ENCODE results near the gene ABLIM3.

The ABLIM3 gene

DNA sequence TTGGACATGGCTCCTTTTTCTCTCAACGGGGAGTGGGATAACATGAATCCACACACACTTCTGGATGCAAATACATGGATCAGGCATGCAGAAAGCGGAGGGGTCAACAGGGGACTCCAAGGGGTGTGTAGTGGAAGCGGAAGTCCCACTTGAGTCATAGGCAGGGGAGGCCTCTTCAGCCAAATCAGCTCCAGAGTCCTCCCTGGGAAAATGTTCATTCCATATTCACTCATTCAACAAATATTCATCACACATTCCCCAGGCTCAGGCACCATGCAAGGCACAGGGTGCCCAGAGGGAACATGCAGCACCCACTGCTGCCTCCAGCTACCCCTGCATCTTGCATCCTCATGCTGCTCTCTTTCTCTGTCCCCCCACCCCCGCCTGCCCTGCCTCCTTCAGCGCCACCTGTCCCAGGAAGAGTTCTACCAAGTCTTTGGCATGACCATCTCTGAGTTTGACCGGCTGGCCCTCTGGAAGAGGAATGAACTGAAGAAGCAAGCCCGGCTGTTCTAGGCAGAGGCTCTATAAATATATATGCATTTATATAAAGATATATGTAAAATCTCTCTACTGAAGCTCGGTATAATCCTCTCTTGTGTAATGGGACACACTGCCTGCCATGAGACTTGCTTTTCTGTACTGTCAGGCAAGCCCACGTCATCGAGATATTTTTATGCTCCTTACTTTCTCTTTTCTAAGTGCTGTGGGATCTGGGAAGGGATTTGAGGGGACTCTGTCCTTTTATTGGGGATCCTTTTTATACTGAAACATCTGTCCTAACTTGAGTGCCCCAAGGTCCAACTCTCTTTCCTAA lies 116.8 kb downstream of the ABLIM3 start:
- no peak for DNase-seq (ENCODE audit: extremely low read depth, low read depth)
- TF ChIP-seq, protein P1, sequence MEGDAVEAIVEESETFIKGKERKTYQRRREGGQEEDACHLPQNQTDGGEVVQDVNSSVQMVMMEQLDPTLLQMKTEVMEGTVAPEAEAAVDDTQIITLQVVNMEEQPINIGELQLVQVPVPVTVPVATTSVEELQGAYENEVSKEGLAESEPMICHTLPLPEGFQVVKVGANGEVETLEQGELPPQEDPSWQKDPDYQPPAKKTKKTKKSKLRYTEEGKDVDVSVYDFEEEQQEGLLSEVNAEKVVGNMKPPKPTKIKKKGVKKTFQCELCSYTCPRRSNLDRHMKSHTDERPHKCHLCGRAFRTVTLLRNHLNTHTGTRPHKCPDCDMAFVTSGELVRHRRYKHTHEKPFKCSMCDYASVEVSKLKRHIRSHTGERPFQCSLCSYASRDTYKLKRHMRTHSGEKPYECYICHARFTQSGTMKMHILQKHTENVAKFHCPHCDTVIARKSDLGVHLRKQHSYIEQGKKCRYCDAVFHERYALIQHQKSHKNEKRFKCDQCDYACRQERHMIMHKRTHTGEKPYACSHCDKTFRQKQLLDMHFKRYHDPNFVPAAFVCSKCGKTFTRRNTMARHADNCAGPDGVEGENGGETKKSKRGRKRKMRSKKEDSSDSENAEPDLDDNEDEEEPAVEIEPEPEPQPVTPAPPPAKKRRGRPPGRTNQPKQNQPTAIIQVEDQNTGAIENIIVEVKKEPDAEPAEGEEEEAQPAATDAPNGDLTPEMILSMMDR (IDR thresholded peaks at IDR 0.05; ENCODE audit: low read depth, low read length) = no peak

DNA sequence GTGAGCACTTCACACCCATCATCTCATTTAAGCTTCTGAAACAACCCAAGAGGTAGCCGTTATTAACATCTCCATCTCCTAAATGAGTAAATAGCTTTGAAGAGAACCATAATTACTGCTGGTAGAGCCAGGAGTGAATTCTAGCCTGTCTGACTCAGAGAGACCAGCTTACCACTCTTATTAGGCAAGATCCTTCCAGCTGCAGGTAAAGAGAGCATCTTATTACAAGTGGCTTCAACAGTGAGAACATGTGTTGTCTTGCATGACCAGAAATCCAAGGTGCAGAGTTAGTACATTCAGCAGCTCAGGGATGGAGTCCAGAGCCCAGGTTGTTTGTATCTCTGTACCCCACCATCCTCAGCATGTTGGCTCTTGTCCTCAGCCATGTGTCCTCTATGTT lies 119.5 kb downstream of the ABLIM3 start:
- no peak for DNase-seq (ENCODE audit: extremely low read depth, low read depth)
- TF ChIP-seq, protein P1 (IDR thresholded peaks at IDR 0.05; ENCODE audit: low read depth, low read length) = no peak

DNA sequence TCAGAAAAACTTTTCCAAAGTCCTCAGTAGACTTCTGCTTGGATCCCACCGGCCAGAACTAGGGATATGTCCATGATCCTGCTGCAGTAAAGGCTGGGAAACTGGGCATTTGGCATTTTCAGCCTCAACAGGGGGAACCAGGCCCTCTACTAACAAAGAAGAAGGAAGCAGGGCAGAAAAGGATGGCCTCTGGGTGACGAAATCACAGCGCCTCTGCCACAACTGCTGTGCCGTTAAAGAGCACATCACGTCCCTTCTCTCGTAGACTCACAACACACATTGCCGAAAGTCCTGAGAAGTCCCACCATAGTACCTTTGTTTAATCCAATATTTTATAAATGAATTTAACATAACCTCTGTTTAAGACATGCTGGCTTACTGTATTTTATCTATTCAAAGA lies 120.0 kb downstream of the ABLIM3 start:
- DNase-seq (ENCODE audit: extremely low read depth, low read depth) = no peak
- TF ChIP-seq, protein P1 (IDR thresholded peaks at IDR 0.05; ENCODE audit: low read depth, low read length) = no peak

DNA sequence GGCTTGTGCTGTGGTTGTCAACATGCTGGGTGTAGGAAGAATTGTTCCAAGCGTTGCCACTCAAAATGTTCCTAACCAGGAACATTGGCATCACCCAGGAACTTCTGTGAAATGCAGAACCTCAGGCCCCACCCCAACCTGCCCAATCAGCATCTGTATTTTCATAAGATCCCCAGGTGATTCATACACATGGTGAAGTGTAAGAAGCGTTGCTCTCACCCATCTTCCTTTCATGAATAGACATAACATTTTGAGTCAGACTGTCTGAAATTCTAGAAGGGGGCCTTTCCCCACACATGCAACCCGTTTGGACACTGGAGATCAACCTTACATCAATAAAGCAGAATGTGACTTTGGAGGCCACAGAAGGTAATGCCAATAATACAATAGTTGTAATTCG lies 121.0 kb downstream of the ABLIM3 start:
- no peak for DNase-seq (ENCODE audit: extremely low read depth, low read depth)
- TF ChIP-seq, protein P1 (IDR thresholded peaks at IDR 0.05; ENCODE audit: low read depth, low read length) = no peak

DNA sequence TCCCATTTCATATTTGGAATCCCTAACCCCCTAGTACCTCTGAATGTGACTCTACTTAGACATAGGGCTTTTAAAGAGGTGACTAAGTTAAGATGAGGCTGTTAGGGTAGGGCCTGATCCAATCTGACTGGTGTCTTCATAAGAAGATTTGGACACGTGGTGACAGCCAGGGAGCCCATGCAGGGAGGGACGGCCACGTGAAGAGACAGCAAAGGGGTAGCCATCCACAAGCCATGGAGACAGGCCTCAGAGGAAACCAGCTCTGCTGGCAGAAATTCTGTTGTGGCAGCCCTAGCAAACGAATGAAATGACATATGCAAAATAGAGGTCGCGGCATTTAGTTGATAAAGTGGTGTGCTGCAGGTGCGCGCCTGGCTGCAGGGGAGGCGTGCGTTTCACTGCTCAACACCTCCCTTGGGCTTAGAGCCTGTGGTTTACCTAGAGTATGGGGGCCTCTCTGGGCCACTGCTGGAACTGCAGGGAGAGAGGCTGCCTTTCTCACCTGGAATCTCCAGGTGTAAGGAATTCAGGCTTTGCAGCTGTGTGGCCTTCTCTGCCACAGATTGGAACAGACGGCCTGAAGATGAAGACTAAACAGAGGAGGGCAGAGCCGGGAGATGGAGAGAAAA lies 123.3 kb downstream of the ABLIM3 start:
- no peak for DNase-seq (ENCODE audit: extremely low read depth, low read depth)
- TF ChIP-seq, protein P1 (IDR thresholded peaks at IDR 0.05; ENCODE audit: low read depth, low read length) = no peak; the same call in none of the 2 replicates

DNA sequence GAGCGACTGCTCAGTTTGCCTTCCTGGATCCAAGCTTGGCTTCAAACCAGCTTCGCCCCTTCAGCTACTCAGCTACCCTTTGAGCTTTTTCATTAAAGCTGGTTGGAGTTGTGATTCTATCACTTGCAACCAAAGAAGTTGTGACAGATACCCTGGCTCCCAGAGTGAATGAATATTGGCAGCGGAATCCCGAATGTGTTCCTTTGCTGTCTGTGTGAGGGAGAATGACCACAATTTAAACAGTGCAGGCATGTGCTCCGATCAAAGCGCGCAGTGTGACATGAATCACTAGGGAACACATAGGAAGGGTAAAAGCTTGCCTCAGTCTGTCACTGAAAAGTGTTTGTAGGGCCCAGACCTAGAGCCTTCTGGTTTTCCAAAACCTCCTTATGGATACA lies 123.8 kb downstream of the ABLIM3 start:
- no peak for DNase-seq (ENCODE audit: extremely low read depth, low read depth)
- TF ChIP-seq, protein P1 (IDR thresholded peaks at IDR 0.05; ENCODE audit: low read depth, low read length) = no peak

DNA sequence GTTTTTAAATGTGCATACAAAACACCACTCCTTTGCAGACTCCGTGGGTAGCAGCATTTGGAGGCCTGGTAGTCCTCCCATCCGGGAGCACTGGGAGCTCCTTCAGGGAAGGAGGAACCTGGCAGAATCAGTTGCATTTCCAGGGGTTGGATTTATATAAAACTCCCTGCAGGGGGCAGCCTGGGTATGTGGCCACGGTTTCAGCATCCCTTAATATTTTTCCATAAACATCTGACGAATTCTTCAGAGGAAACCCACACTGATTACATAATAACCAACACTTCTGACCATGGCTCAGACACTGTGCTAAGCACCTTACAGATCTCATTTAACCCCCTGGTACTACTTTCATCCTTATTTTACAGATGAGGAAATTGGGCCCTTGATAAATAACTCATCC lies 124.3 kb downstream of the ABLIM3 start:
- peak; percentile 15 for DNase-seq (ENCODE audit: extremely low read depth, low read depth)
- TF ChIP-seq, protein P1 (IDR thresholded peaks at IDR 0.05; ENCODE audit: low read depth, low read length) = peak; percentile 46
